ENCODE measurements around the gene SRPRA.

The SRPRA gene

DNA sequence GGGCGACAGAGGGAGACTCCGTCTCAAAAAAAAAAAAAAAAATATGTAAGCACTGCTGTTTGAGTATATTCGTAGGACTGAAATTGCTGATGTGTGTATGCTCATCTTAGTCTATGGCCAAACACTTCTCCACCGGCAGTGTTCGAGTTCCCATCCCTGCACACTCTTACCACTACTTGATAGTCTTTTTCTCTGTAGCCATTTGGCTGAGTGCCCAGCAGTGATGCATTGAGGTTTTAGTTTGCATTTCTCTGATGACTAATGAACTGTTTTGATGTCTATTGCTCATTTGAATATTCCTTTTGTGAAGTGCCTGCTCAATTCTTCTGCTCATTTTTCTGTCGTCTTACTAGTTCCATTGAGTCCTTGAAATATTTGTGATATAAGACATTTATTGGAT lies 16.1 kb upstream of the SRPRA start:
- H3K4me3 ChIP-seq (ENCODE audit: low read depth in 1 of 5, low read length in 5 of 5) = no peak overlapping the region
- H3K27me3 ChIP-seq (ENCODE audit: control insufficient read depth in 5 of 5, insufficient read depth in 4 of 5, low read length in 5 of 5) = no peaks in the 10 kb centered on the region
- H3K9me3 ChIP-seq (ENCODE audit: control insufficient read depth in 5 of 5, low read length in 5 of 5) = no peaks in the 10 kb centered on the region
- no peak overlapping the region for H3K9ac ChIP-seq (ENCODE audit: low read length in 5 of 5)
- no peak overlapping the region for H3K27ac ChIP-seq (ENCODE audit: low read depth, low read length)
- peaks cover 7 to 42% (median 28%) of the 10 kb centered on the region in 5 donors for H3K4me1 ChIP-seq (ENCODE audit: control insufficient read depth in 5 of 5, insufficient read depth in 5 of 5, low read length in 5 of 5)
- peaks cover 2 to 15% (median 5%) of the 10 kb centered on the region in 5 donors for H3K36me3 ChIP-seq (ENCODE audit: control insufficient read depth in 5 of 5, insufficient read depth in 5 of 5, low read length in 5 of 5)

DNA sequence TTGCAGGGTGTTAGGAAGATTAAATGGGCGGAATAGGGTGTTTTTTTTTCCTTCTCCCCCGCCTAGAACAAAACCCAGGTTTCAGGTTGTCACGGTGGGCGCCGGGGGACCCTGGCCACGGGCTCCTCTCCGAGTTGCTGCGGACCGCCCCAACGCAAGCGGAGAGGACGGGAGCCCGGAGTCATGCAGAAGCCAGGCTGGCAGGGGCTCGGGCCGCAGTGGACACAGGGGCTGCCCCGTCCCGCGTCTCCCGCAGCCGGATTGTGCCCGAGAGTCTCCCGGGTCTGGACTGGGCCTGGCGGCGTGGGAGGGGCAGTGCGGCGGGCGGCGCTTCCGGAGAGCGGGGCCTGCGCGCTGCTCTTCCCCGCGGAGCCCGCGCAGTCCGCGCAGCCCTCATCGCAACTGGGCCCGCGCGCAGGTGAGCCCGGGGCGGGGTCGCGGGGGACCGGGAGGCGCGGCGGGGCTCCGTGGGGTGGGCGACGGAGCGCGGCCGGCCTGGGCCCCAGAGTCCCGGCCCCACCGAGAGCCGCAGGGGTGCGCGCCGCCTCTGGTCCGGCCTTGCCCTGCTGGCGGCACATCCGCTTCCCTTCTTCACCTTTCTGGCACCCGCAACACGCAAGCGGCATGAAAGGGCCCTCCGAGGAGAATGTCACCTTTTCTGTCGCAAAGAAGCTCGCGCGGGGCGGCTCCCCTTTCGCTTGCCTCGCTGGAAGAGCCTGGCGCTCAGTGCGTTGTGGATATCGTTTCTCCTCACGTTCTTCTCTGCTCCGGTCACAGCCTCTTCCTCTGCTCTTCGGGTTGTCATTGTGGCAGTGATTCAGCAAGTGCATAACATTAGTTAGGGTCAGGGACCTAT lies 14.3 kb upstream of the SRPRA start, which contains the start of gene TIRAP:
Gene TIRAP, plus strand, starts transcription at position 358 of the 856 bp plus-strand sequence. CDS start 7,802 bp downstream, outside the sequence.
- peaks cover 7 to 42% (median 28%) of the 10 kb centered on the region in 5 donors for H3K4me1 ChIP-seq (ENCODE audit: control insufficient read depth in 5 of 5, insufficient read depth in 5 of 5, low read length in 5 of 5)
- peak within 1 kb of the TSS; percentile 77 to 97 (median 92) for H3K9ac ChIP-seq (ENCODE audit: low read length in 5 of 5)
- peak within 1 kb of the TSS; percentile 78 for H3K27ac ChIP-seq (ENCODE audit: low read depth, low read length)
- H3K36me3 ChIP-seq (ENCODE audit: control insufficient read depth in 5 of 5, insufficient read depth in 5 of 5, low read length in 5 of 5) = peaks cover 0 to 6% (median 3%) of the 10 kb centered on the region in 5 donors
- no peaks in the 10 kb centered on the region for H3K9me3 ChIP-seq (ENCODE audit: control insufficient read depth in 5 of 5, low read length in 5 of 5)
- H3K27me3 ChIP-seq (ENCODE audit: control insufficient read depth in 5 of 5, insufficient read depth in 4 of 5, low read length in 5 of 5) = no peaks in the 10 kb centered on the region
- H3K4me3 ChIP-seq (ENCODE audit: low read depth in 1 of 5, low read length in 5 of 5) = peak within 1 kb of the TSS; percentile 84 to 93 (median 87)

DNA sequence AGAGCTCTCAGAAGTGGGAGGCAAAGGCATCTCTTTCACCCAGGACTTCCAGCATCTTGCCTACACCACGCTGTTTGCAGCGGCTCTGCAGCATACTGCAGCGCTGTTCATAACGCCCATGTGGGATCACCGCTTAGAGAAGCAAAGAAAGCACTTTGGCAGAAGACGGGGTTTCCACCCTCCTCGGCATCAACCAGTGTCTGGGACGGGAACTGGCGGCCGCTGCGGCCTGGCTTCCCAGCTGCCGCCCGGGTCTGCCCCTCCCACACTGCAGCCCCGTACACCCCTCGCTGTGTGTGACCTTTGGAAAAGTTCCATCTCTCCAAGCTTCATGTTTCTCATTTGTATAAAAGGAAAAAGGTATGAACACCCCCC lies 13.7 kb upstream of the SRPRA start:
- Histone ChIP-seq H3K9me3 (ENCODE audit: control insufficient read depth in 5 of 5, low read length in 5 of 5) (no peaks in the 10 kb centered on the region), H3K27me3 (ENCODE audit: control insufficient read depth in 5 of 5, insufficient read depth in 4 of 5, low read length in 5 of 5) (no peaks in the 10 kb centered on the region), H3K27ac (ENCODE audit: low read depth, low read length) (peak overlapping the region; percentile 78), H3K4me3 (ENCODE audit: low read depth in 1 of 5, low read length in 5 of 5) (peak overlapping the region; percentile 73 to 90 (median 85)), H3K36me3 (ENCODE audit: control insufficient read depth in 5 of 5, insufficient read depth in 5 of 5, low read length in 5 of 5) (peaks cover 0 to 13% (median 9%) of the 10 kb centered on the region in 5 donors), H3K9ac (ENCODE audit: low read length in 5 of 5) (peak overlapping the region; percentile 63 to 92 (median 82)), H3K4me1 (ENCODE audit: control insufficient read depth in 5 of 5, insufficient read depth in 5 of 5, low read length in 5 of 5) (peaks cover 7 to 42% (median 28%) of the 10 kb centered on the region in 5 donors)

DNA sequence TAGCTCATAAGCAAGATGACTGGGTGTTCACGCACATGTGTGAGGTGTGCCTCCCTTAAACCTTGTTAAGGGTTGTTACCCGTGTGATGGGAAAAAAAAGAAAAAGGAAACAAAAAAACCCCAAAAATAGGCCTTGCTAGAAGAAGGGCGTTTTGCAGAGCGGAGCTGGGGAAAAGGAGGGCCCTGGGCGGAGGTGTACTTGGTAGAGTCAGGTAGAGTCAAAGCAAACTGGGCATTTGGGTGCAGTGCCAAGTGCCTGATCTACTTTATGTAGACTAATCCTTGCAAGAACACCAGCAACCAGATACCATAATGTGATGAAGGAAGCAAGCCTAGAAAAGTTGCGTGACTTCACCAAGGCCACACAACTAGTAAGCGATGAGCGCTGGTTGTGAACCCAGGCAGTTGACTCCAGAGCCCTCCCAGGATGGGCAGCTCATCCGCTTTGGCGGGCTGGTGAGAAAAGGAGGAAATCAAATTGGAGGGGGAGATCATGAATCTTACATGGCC lies 13.0 kb upstream of the SRPRA start:
- Histone ChIP-seq H3K4me1 (ENCODE audit: control insufficient read depth in 5 of 5, insufficient read depth in 5 of 5, low read length in 5 of 5) (peaks cover 7 to 42% (median 28%) of the 10 kb centered on the region in 5 donors), H3K36me3 (ENCODE audit: control insufficient read depth in 5 of 5, insufficient read depth in 5 of 5, low read length in 5 of 5) (peaks cover 0 to 15% (median 14%) of the 10 kb centered on the region in 5 donors), H3K9ac (ENCODE audit: low read length in 5 of 5) (peak overlapping the region in 3 of 5 donors; percentile 63 to 88 (median 82)), H3K9me3 (ENCODE audit: control insufficient read depth in 5 of 5, low read length in 5 of 5) (no peaks in the 10 kb centered on the region), H3K27ac (ENCODE audit: low read depth, low read length) (peak overlapping the region; percentile 78), H3K27me3 (ENCODE audit: control insufficient read depth in 5 of 5, insufficient read depth in 4 of 5, low read length in 5 of 5) (no peaks in the 10 kb centered on the region), H3K4me3 (ENCODE audit: low read depth in 1 of 5, low read length in 5 of 5) (peak overlapping the region in 2 of 5 donors; percentile 73 to 87)

DNA sequence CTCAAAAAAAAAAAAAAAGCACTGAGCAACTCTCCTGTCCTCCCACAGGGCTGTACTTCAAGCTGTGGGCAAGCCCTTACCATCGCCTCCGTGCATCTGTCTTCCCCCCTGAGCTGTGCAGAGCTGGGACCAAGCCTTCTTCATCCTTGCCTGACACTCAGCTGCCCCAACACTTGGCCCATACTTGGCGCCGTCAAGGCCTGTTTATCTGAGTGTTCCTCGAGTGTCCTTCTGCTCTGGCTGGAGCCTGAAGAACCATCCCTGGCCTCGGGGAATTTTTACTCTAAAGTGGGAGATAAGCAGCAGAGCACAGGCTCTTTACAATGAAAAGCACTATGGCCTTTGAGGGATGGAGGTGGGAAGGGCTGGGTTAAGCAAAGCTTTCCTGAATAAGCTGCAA lies 12.6 kb upstream of the SRPRA start:
- no peak overlapping the region for H3K27ac ChIP-seq (ENCODE audit: low read depth, low read length)
- peaks cover 7 to 42% (median 28%) of the 10 kb centered on the region in 5 donors for H3K4me1 ChIP-seq (ENCODE audit: control insufficient read depth in 5 of 5, insufficient read depth in 5 of 5, low read length in 5 of 5)
- peaks cover 0 to 17% (median 15%) of the 10 kb centered on the region in 5 donors for H3K36me3 ChIP-seq (ENCODE audit: control insufficient read depth in 5 of 5, insufficient read depth in 5 of 5, low read length in 5 of 5)
- no peak overlapping the region for H3K9ac ChIP-seq (ENCODE audit: low read length in 5 of 5)
- H3K9me3 ChIP-seq (ENCODE audit: control insufficient read depth in 5 of 5, low read length in 5 of 5) = no peaks in the 10 kb centered on the region
- H3K4me3 ChIP-seq (ENCODE audit: low read depth in 1 of 5, low read length in 5 of 5) = no peak overlapping the region
- H3K27me3 ChIP-seq (ENCODE audit: control insufficient read depth in 5 of 5, insufficient read depth in 4 of 5, low read length in 5 of 5) = no peaks in the 10 kb centered on the region

DNA sequence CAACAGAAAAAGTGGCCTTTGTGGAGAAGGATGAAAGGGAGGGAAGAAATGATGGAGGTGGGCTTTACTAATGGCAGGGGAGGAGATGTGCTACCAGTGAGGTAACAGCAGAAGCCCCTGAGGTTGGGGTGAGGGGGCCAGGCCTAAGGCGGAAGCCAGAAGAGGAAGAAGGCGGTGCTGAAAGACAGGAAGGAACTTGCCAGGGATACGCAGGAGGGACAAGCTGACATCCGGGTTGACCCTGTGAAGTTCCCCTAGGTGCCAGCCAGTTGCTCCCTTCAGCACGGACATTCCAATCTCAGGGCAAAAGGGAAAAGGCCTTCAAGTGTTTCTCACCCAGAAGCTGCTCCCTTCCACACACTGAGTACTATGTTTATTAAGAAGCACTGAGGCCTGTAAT lies 11.9 kb upstream of the SRPRA start:
- H3K27ac ChIP-seq (ENCODE audit: low read depth, low read length) = no peak overlapping the region
- H3K4me1 ChIP-seq (ENCODE audit: control insufficient read depth in 5 of 5, insufficient read depth in 5 of 5, low read length in 5 of 5) = peaks cover 7 to 42% (median 28%) of the 10 kb centered on the region in 5 donors
- H3K9me3 ChIP-seq (ENCODE audit: control insufficient read depth in 5 of 5, low read length in 5 of 5) = no peaks in the 10 kb centered on the region

DNA sequence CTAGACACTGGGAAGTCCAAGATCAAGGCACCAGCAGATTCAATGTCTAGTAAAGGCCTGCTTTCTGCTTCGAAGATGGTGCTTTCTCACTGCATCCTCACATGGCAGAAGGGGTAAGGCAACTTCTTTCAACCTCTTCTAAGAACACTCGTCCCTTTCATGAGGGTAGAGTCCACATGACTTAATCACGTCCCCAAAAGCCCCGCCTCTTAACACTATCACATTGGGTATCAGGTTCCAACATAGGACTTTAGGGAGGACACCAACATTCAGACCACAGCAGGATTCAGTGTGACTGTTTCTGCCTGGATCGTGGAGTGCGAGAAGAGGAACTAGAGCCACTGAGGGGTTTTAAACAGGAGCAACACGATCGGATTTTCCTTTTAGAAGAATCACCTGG lies 10.5 kb upstream of the SRPRA start:
- Histone ChIP-seq H3K36me3 (ENCODE audit: control insufficient read depth in 5 of 5, insufficient read depth in 5 of 5, low read length in 5 of 5) (peaks cover 0 to 36% (median 33%) of the 10 kb centered on the region in 5 donors), H3K27ac (ENCODE audit: low read depth, low read length) (no peak overlapping the region), H3K27me3 (ENCODE audit: control insufficient read depth in 5 of 5, insufficient read depth in 4 of 5, low read length in 5 of 5) (no peaks in the 10 kb centered on the region), H3K4me3 (ENCODE audit: low read depth in 1 of 5, low read length in 5 of 5) (no peak overlapping the region), H3K9me3 (ENCODE audit: control insufficient read depth in 5 of 5, low read length in 5 of 5) (no peaks in the 10 kb centered on the region), H3K4me1 (ENCODE audit: control insufficient read depth in 5 of 5, insufficient read depth in 5 of 5, low read length in 5 of 5) (peaks cover 7 to 40% (median 24%) of the 10 kb centered on the region in 5 donors), H3K9ac (ENCODE audit: low read length in 5 of 5) (no peak overlapping the region)

More for the DNA sequence above, 11.9 kb upstream of the SRPRA start:
- Histone ChIP-seq H3K27me3 (ENCODE audit: control insufficient read depth in 5 of 5, insufficient read depth in 4 of 5, low read length in 5 of 5) (no peaks in the 10 kb centered on the region), H3K4me3 (ENCODE audit: low read depth in 1 of 5, low read length in 5 of 5) (no peak overlapping the region), H3K9ac (ENCODE audit: low read length in 5 of 5) (no peak overlapping the region), H3K36me3 (ENCODE audit: control insufficient read depth in 5 of 5, insufficient read depth in 5 of 5, low read length in 5 of 5) (peaks cover 0 to 24% (median 21%) of the 10 kb centered on the region in 5 donors)

DNA sequence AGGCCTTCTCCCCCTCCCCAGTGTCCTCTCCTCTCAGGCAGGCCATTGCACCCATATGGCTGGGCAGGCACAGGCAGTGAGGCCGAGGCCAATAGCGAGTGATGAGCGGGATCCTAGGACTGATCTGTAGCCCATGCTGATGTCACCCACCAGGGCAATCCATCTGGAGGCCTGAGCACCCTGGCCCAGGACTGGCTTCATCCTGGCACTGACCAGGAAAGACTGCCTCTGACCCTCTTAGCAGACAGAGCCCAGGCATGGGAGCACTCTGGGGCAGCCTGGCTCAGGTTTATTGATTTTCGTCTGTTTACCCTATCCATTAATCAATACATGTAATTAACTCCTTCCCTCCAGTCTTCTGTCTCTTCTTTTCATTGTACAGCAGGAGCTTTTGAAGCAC lies 9.1 kb upstream of the SRPRA start:
- peaks cover 4 to 29% (median 14%) of the 10 kb centered on the region in 5 donors for H3K4me1 ChIP-seq (ENCODE audit: control insufficient read depth in 5 of 5, insufficient read depth in 5 of 5, low read length in 5 of 5)
- H3K27ac ChIP-seq (ENCODE audit: low read depth, low read length) = no peak overlapping the region
- no peaks in the 10 kb centered on the region for H3K9me3 ChIP-seq (ENCODE audit: control insufficient read depth in 5 of 5, low read length in 5 of 5)
- peaks cover 0 to 50% (median 47%) of the 10 kb centered on the region in 5 donors for H3K36me3 ChIP-seq (ENCODE audit: control insufficient read depth in 5 of 5, insufficient read depth in 5 of 5, low read length in 5 of 5)
- peak overlapping the region in 1 of 5 donors; percentile 23 for H3K9ac ChIP-seq (ENCODE audit: low read length in 5 of 5)
- H3K27me3 ChIP-seq (ENCODE audit: control insufficient read depth in 5 of 5, insufficient read depth in 4 of 5, low read length in 5 of 5) = no peaks in the 10 kb centered on the region
- H3K4me3 ChIP-seq (ENCODE audit: low read depth in 1 of 5, low read length in 5 of 5) = no peak overlapping the region

DNA sequence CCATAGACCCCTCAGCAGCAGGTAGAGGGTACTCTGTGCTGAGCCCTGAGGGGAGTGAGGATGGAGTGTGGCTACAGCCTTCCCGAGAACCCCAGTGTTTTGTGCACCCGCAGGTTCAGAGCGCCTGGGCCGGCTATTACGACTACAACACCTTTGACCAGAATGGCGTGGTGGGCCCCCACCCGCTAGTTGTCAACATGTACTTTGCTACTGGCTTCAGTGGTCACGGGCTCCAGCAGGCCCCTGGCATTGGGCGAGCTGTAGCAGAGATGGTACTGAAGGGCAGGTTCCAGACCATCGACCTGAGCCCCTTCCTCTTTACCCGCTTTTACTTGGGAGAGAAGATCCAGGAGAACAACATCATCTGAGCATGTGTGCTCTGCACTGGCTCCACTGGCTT lies 8.6 kb upstream of the SRPRA start:
- peaks cover 0 to 54% (median 50%) of the 10 kb centered on the region in 5 donors for H3K36me3 ChIP-seq (ENCODE audit: control insufficient read depth in 5 of 5, insufficient read depth in 5 of 5, low read length in 5 of 5)
- peak overlapping the region in 1 of 5 donors; percentile 23 for H3K9ac ChIP-seq (ENCODE audit: low read length in 5 of 5)
- no peak overlapping the region for H3K27ac ChIP-seq (ENCODE audit: low read depth, low read length)
- H3K4me3 ChIP-seq (ENCODE audit: low read depth in 1 of 5, low read length in 5 of 5) = no peak overlapping the region
- peaks cover 3 to 25% (median 10%) of the 10 kb centered on the region in 5 donors for H3K4me1 ChIP-seq (ENCODE audit: control insufficient read depth in 5 of 5, insufficient read depth in 5 of 5, low read length in 5 of 5)
- H3K27me3 ChIP-seq (ENCODE audit: control insufficient read depth in 5 of 5, insufficient read depth in 4 of 5, low read length in 5 of 5) = no peaks in the 10 kb centered on the region
- H3K9me3 ChIP-seq (ENCODE audit: control insufficient read depth in 5 of 5, low read length in 5 of 5) = no peaks in the 10 kb centered on the region

DNA sequence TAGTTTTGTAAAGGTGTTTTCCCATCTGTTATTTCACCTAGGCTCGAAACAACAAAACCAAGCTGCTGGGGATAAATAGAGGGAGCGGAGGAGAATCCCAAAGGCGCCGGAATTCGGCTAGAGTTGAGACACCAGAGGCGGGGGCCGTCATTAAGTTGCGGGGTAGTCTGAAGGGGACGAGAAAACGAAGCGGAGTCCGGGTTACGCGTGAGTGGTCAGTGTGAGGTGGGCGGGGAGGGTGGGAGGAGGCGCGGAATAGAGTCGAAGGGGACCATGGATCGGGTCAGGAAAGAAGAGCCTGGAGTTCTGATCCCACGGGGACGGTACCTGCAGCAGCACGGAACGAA lies 361 bp downstream of the SRPRA start:
- Histone ChIP-seq H3K27ac (ENCODE audit: low read depth, low read length) (peak overlapping the region; percentile 87), H3K36me3 (ENCODE audit: control insufficient read depth in 5 of 5, insufficient read depth in 5 of 5, low read length in 5 of 5) (peaks cover 9 to 52% (median 46%) of the 10 kb centered on the region in 5 donors), H3K4me3 (ENCODE audit: low read depth in 1 of 5, low read length in 5 of 5) (peak overlapping the region; percentile 89 to 97 (median 92)), H3K9me3 (ENCODE audit: control insufficient read depth in 5 of 5, low read length in 5 of 5) (no peaks in the 10 kb centered on the region), H3K27me3 (ENCODE audit: control insufficient read depth in 5 of 5, insufficient read depth in 4 of 5, low read length in 5 of 5) (no peaks in the 10 kb centered on the region), H3K9ac (ENCODE audit: low read length in 5 of 5) (peak overlapping the region; percentile 85 to 96 (median 92)), H3K4me1 (ENCODE audit: control insufficient read depth in 5 of 5, insufficient read depth in 5 of 5, low read length in 5 of 5) (peaks cover 7 to 20% (median 18%) of the 10 kb centered on the region in 5 donors)

Measured in subcutaneous abdominal adipose tissue (tissue), 5 donors.